ENCODE data around the gene TPST2. TPM values are rescaled to one million over a fixed set of nuclear protein-coding genes. Genes with fewer than 3 reads are reported as not detected.

The TPST2 gene
- total and polyA plus RNA-seq, 7 experiments from 2014 or later, result 14.4 to 44.8 (median 20.6) TPM

- Mint-ChIP-seq H3K36me3 (peaks cover 0 to 11% (median 3%) of the 10 kb centered on the region in 5 donors), H3K9me3 (peaks cover 0 to 4% (median 0%) of the 10 kb centered on the region in 11 donors), H3K4me3 (no peak overlapping the region), H3K27me3 (no peaks in the 10 kb centered on the region), H3K27ac (peak overlapping the region in 1 of 9 donors; percentile 73), H3K4me1 (peaks cover 3 to 35% (median 13%) of the 10 kb centered on the region in 7 donors)
- intact Hi-C loops (cut with micrococcal nuclease), result no loop called here
- DNase-seq (no peak), ATAC-seq (no peak)
- CTCF ChIA-PET, result no interaction called here
- Histone ChIP-seq H3K27ac (ENCODE audit: low read depth, low read length) (no peak overlapping the region), H3K4me3 (ENCODE audit: low read length) (no peak overlapping the region), H3K36me3 (ENCODE audit: control insufficient read depth in 2 of 3, insufficient read depth in 3 of 3, low read length in 3 of 3) (no peaks in the 10 kb centered on the region), H3K27me3 (ENCODE audit: control insufficient read depth in 2 of 2, insufficient read depth in 2 of 2, low read length in 2 of 2) (no peaks in the 10 kb centered on the region), H3K9me3 (ENCODE audit: control insufficient read depth in 2 of 3, low read length in 3 of 3) (no peaks in the 10 kb centered on the region), H3K4me1 (ENCODE audit: control insufficient read depth in 2 of 2, insufficient read depth in 2 of 2, low read length in 2 of 2) (peaks cover 0 to 9% of the 10 kb centered on the region in 2 donors)
- POLR2A ChIA-PET, result no interaction called here
Observed at GRCh38 chr22:26551568-26551967, 38.4 kb downstream of the TPST2 start.

GRCh38 chr22:26550498-26551033 lies 39.4 kb downstream of the TPST2 start:
- Histone ChIP-seq H3K27ac (ENCODE audit: low read depth, low read length) (no peak overlapping the region), H3K4me1 (ENCODE audit: control insufficient read depth in 2 of 2, insufficient read depth in 2 of 2, low read length in 2 of 2) (peaks cover 0 to 9% of the 10 kb centered on the region in 2 donors), H3K9me3 (ENCODE audit: control insufficient read depth in 2 of 3, low read length in 3 of 3) (no peaks in the 10 kb centered on the region), H3K4me3 (ENCODE audit: low read length) (no peak overlapping the region), H3K27me3 (ENCODE audit: control insufficient read depth in 2 of 2, insufficient read depth in 2 of 2, low read length in 2 of 2) (no peaks in the 10 kb centered on the region), H3K36me3 (ENCODE audit: control insufficient read depth in 2 of 3, insufficient read depth in 3 of 3, low read length in 3 of 3) (no peaks in the 10 kb centered on the region)
- Mint-ChIP-seq H3K27me3 (no peaks in the 10 kb centered on the region), H3K36me3 (peaks cover 0 to 13% (median 7%) of the 10 kb centered on the region in 5 donors), H3K4me1 (peaks cover 8 to 40% (median 15%) of the 10 kb centered on the region in 7 donors), H3K9me3 (peaks cover 0 to 5% (median 0%) of the 10 kb centered on the region in 11 donors), H3K27ac (no peak overlapping the region), H3K4me3 (no peak overlapping the region)
- DNase-seq (no peak), ATAC-seq (no peak)
- POLR2A ChIA-PET, result no interaction called here
- CTCF ChIA-PET, result no interaction called here
- intact Hi-C loops (cut with micrococcal nuclease), result no loop called here

- H3K4me1 ChIP-seq (ENCODE audit: control insufficient read depth in 2 of 2, insufficient read depth in 2 of 2, low read length in 2 of 2), result peaks cover 0 to 9% of the 10 kb centered on the region in 2 donors
- peaks cover 0 to 5% (median 0%) of the 10 kb centered on the region in 11 donors for H3K9me3 Mint-ChIP-seq
- no peak for DNase-seq
- intact Hi-C loops (cut with micrococcal nuclease), result no loop called here
- no peaks in the 10 kb centered on the region for H3K36me3 ChIP-seq (ENCODE audit: control insufficient read depth in 2 of 3, insufficient read depth in 3 of 3, low read length in 3 of 3)
- H3K4me3 Mint-ChIP-seq, result no peak overlapping the region
- POLR2A ChIA-PET, result no interaction called here
- peaks cover 0 to 14% (median 7%) of the 10 kb centered on the region in 5 donors for H3K36me3 Mint-ChIP-seq
- no peaks in the 10 kb centered on the region for H3K9me3 ChIP-seq (ENCODE audit: control insufficient read depth in 2 of 3, low read length in 3 of 3)
- H3K27me3 ChIP-seq (ENCODE audit: control insufficient read depth in 2 of 2, insufficient read depth in 2 of 2, low read length in 2 of 2), result no peaks in the 10 kb centered on the region
- H3K27ac Mint-ChIP-seq, result peak overlapping the region in 1 of 9 donors; percentile 11
- H3K4me3 ChIP-seq (ENCODE audit: low read length), result no peak overlapping the region
- H3K4me1 Mint-ChIP-seq, result peaks cover 8 to 42% (median 15%) of the 10 kb centered on the region in 7 donors
- no peaks in the 10 kb centered on the region for H3K27me3 Mint-ChIP-seq
- CTCF ChIA-PET, result no interaction called here
- H3K27ac ChIP-seq (ENCODE audit: low read depth, low read length), result no peak overlapping the region
- no peak for ATAC-seq
Observed at GRCh38 chr22:26549902-26550497, 39.9 kb downstream of the TPST2 start.

- H3K27ac ChIP-seq (ENCODE audit: low read depth, low read length), result no peak overlapping the region
- H3K9me3 ChIP-seq (ENCODE audit: control insufficient read depth in 2 of 3, low read length in 3 of 3), result no peaks in the 10 kb centered on the region
- CTCF ChIA-PET, result no interaction called here
- no peak for DNase-seq
- no peak for ATAC-seq
- POLR2A ChIA-PET, result no interaction called here
- Mint-ChIP-seq H3K27ac (no peak overlapping the region), H3K9me3 (peaks cover 0 to 5% (median 0%) of the 10 kb centered on the region in 11 donors), H3K36me3 (peaks cover 0 to 16% (median 7%) of the 10 kb centered on the region in 5 donors), H3K4me3 (no peak overlapping the region), H3K4me1 (peaks cover 8 to 51% (median 15%) of the 10 kb centered on the region in 7 donors), H3K27me3 (no peaks in the 10 kb centered on the region)
- intact Hi-C loops (cut with micrococcal nuclease), result no loop called here
- H3K4me1 ChIP-seq (ENCODE audit: control insufficient read depth in 2 of 2, insufficient read depth in 2 of 2, low read length in 2 of 2), result peaks cover 0 to 9% of the 10 kb centered on the region in 2 donors
- no peaks in the 10 kb centered on the region for H3K36me3 ChIP-seq (ENCODE audit: control insufficient read depth in 2 of 3, insufficient read depth in 3 of 3, low read length in 3 of 3)
- H3K27me3 ChIP-seq (ENCODE audit: control insufficient read depth in 2 of 2, insufficient read depth in 2 of 2, low read length in 2 of 2), result no peaks in the 10 kb centered on the region
- H3K4me3 ChIP-seq (ENCODE audit: low read length), result no peak overlapping the region
Observed at GRCh38 chr22:26548984-26549383, 40.9 kb downstream of the TPST2 start.

- Mint-ChIP-seq H3K9me3 (peaks cover 0 to 5% (median 0%) of the 10 kb centered on the region in 11 donors), H3K4me3 (no peak overlapping the region), H3K4me1 (peaks cover 4 to 49% (median 9%) of the 10 kb centered on the region in 7 donors), H3K27me3 (no peaks in the 10 kb centered on the region), H3K27ac (peak overlapping the region in 1 of 9 donors; percentile 42), H3K36me3 (peaks cover 0 to 16% (median 4%) of the 10 kb centered on the region in 5 donors)
- ChIA-PET CTCF (no interaction called here), POLR2A (no interaction called here)
- no peak overlapping the region for H3K4me3 ChIP-seq (ENCODE audit: low read length)
- no peaks in the 10 kb centered on the region for H3K9me3 ChIP-seq (ENCODE audit: control insufficient read depth in 2 of 3, low read length in 3 of 3)
- H3K27ac ChIP-seq (ENCODE audit: low read depth, low read length), result no peak overlapping the region
- intact Hi-C loops (cut with micrococcal nuclease), result no loop called here
- H3K4me1 ChIP-seq (ENCODE audit: control insufficient read depth in 2 of 2, insufficient read depth in 2 of 2, low read length in 2 of 2), result peaks cover 0 to 9% of the 10 kb centered on the region in 2 donors
- DNase-seq, result no peak
- no peaks in the 10 kb centered on the region for H3K36me3 ChIP-seq (ENCODE audit: control insufficient read depth in 2 of 3, insufficient read depth in 3 of 3, low read length in 3 of 3)
- ATAC-seq, result no peak
- no peaks in the 10 kb centered on the region for H3K27me3 ChIP-seq (ENCODE audit: control insufficient read depth in 2 of 2, insufficient read depth in 2 of 2, low read length in 2 of 2)
Observed at GRCh38 chr22:26548303-26548702, 41.6 kb downstream of the TPST2 start.

- Mint-ChIP-seq H3K4me1 (peaks cover 4 to 52% (median 9%) of the 10 kb centered on the region in 7 donors), H3K27me3 (no peaks in the 10 kb centered on the region), H3K4me3 (no peak overlapping the region), H3K9me3 (peaks cover 0 to 5% (median 0%) of the 10 kb centered on the region in 11 donors), H3K27ac (peak overlapping the region in 1 of 9 donors; percentile 42), H3K36me3 (peaks cover 0 to 16% (median 4%) of the 10 kb centered on the region in 5 donors)
- Histone ChIP-seq H3K27me3 (ENCODE audit: control insufficient read depth in 2 of 2, insufficient read depth in 2 of 2, low read length in 2 of 2) (no peaks in the 10 kb centered on the region), H3K27ac (ENCODE audit: low read depth, low read length) (no peak overlapping the region), H3K9me3 (ENCODE audit: control insufficient read depth in 2 of 3, low read length in 3 of 3) (no peaks in the 10 kb centered on the region), H3K4me1 (ENCODE audit: control insufficient read depth in 2 of 2, insufficient read depth in 2 of 2, low read length in 2 of 2) (peaks cover 0 to 12% of the 10 kb centered on the region in 2 donors), H3K4me3 (ENCODE audit: low read length) (no peak overlapping the region), H3K36me3 (ENCODE audit: control insufficient read depth in 2 of 3, insufficient read depth in 3 of 3, low read length in 3 of 3) (no peaks in the 10 kb centered on the region)
- ChIA-PET POLR2A (no interaction called here), CTCF (no interaction called here)
- DNase-seq (no peak), ATAC-seq (no peak)
- intact Hi-C loops (cut with micrococcal nuclease), result no loop called here
Observed at GRCh38 chr22:26547837-26548236, 42.1 kb downstream of the TPST2 start.

- H3K4me3 Mint-ChIP-seq, result peak overlapping the region in 1 of 10 donors; percentile 59
- Histone ChIP-seq H3K27ac (ENCODE audit: low read depth, low read length) (no peak overlapping the region), H3K9me3 (ENCODE audit: control insufficient read depth in 2 of 3, low read length in 3 of 3) (no peaks in the 10 kb centered on the region), H3K27me3 (ENCODE audit: control insufficient read depth in 2 of 2, insufficient read depth in 2 of 2, low read length in 2 of 2) (no peaks in the 10 kb centered on the region), H3K36me3 (ENCODE audit: control insufficient read depth in 2 of 3, insufficient read depth in 3 of 3, low read length in 3 of 3) (no peaks in the 10 kb centered on the region), H3K4me3 (ENCODE audit: low read length) (no peak overlapping the region), H3K4me1 (ENCODE audit: control insufficient read depth in 2 of 2, insufficient read depth in 2 of 2, low read length in 2 of 2) (peaks cover 0 to 13% of the 10 kb centered on the region in 2 donors)
- intact Hi-C loops (cut with micrococcal nuclease), result no loop called here
- peaks cover 4 to 56% (median 12%) of the 10 kb centered on the region in 7 donors for H3K4me1 Mint-ChIP-seq
- ChIA-PET CTCF (no interaction called here), POLR2A (no interaction called here)
- H3K27ac Mint-ChIP-seq, result peak overlapping the region in 1 of 9 donors; percentile 66
- H3K27me3 Mint-ChIP-seq, result no peaks in the 10 kb centered on the region
- ATAC-seq (peak; percentile 35), DNase-seq (peak in 1 of 9 donors; percentile 27)
- H3K36me3 Mint-ChIP-seq, result peaks cover 0 to 16% (median 4%) of the 10 kb centered on the region in 5 donors
- peaks cover 0 to 5% (median 0%) of the 10 kb centered on the region in 11 donors for H3K9me3 Mint-ChIP-seq
Observed at GRCh38 chr22:26547426-26547825, 42.5 kb downstream of the TPST2 start.

All from naive thymus-derived CD4-positive, alpha-beta T cell (primary cell).